Endothelial cell of umbilical vein (primary cell): ENCODE measurements around the gene WDR4. TPM values are rescaled to one million over a fixed set of nuclear protein-coding genes. Genes with fewer than 3 reads are reported as not detected.

Experiments
- BruUV-seq: library from RNA; stranded (reverse); fragments of 400-500 nt; replicated peaks from 2 replicates; lab custom pipeline; 2021; lab: Mats Ljungman, UMichigan
- CTCF ChIA-PET: fragments of 300-600, 350-600 bp; sonication (Branson Sonifier 250); formaldehyde crosslinking; loops from one replicate; lab custom pipeline; 2021; ENCODE audit warnings: antibody characterized with exemption, inconsistent platforms; lab: Charles Lee
- POLR2A ChIA-PET: fragments of 300-600, 350-600 bp; sonication (Branson Sonifier 250); formaldehyde crosslinking; loops from one replicate; lab custom pipeline; 2021; ENCODE audit warnings: antibody characterized with exemption, inconsistent platforms; lab: Charles Lee
- DNase-seq: peaks from one replicate; pipeline ENCODE4 v3.0.0-alpha.2; 2011; ENCODE audit warnings: low read depth, low spot score
- FAIRE-seq: peaks from 2 replicates; lab custom pipeline; 2011; peaks lifted over from hg19 to GRCh38; lab: Jason Lieb, UNC
- H2AFZ ChIP-seq: 2 replicates; pipeline ENCODE4 v1.6.0; 2012; ENCODE audit warnings: low read depth, low read length, control low read depth, inconsistent platforms
- H3K27ac ChIP-seq: 2 replicates; pipeline ENCODE4 v1.5.1; 2011; ENCODE audit warnings: low read depth, mild to moderate bottlenecking, control low read depth, low read length, moderate library complexity; ENCODE audit not compliant: insufficient read depth
- H3K27me3 ChIP-seq, 2 experiments: 2 replicates each; pipeline versions ENCODE4 v1.6.0 to v1.6.1; 2011; ENCODE audit warnings: low read length in 2 of 2, mixed read lengths in 1 of 2; ENCODE audit not compliant: control insufficient read depth in 2 of 2, insufficient read depth in 2 of 2
- H3K36me3 ChIP-seq, 2 experiments: 2 replicates in 1 of 2; 3 replicates in 1 of 2; pipeline ENCODE4 v1.5.1; 2011; ENCODE audit warnings: low read length in 2 of 2, mild to moderate bottlenecking in 1 of 2, moderate library complexity in 1 of 2; ENCODE audit not compliant: control insufficient read depth in 2 of 2, insufficient read depth in 2 of 2; ENCODE audit errors: extremely low read depth in 1 of 2
- H3K4me1 ChIP-seq: 3 replicates; pipeline ENCODE4 v1.5.1; 2011; ENCODE audit warnings: mild to moderate bottlenecking, low read length; ENCODE audit not compliant: control insufficient read depth, insufficient read depth; ENCODE audit errors: extremely low read depth
- H3K4me2 ChIP-seq: 2 replicates; pipeline ENCODE4 v1.6.1; 2011; ENCODE audit warnings: low read length, control low read depth, mixed read lengths; ENCODE audit not compliant: insufficient read depth
- H3K4me3 ChIP-seq, 3 experiments: fragments of 200-600 bp in 1 of 3; sonication (generic), shearing (Covaris generic) in 1 of 3; replicated peaks in 1 of 3; 2 replicates each; pipeline ENCODE4 v1.5.1; 2011 to 2016; ENCODE audit warnings: control low read depth in 3 of 3, low read length in 3 of 3, mild to moderate bottlenecking in 2 of 3, inconsistent platforms in 1 of 3, low read depth in 1 of 3, moderate library complexity in 1 of 3; ENCODE audit not compliant: insufficient read depth in 1 of 3
- H3K79me2 ChIP-seq: 2 replicates; pipeline ENCODE4 v1.6.0; 2012; ENCODE audit warnings: low read length, inconsistent platforms; ENCODE audit not compliant: control insufficient read depth, insufficient read depth
- H3K9ac ChIP-seq: replicated peaks from 2 replicates; pipeline ENCODE3; 2011; ENCODE audit warnings: low read length, control low read depth; ENCODE audit not compliant: insufficient read depth; ENCODE audit errors: extremely low read depth
- H3K9me1 ChIP-seq: replicated peaks from 3 replicates; pipeline ENCODE4 v1.6.0; 2011; ENCODE audit warnings: mild to moderate bottlenecking, low read length; ENCODE audit not compliant: control insufficient read depth, insufficient read depth; ENCODE audit errors: extremely low read depth
- H3K9me3 ChIP-seq: replicated peaks from 2 replicates; pipeline ENCODE4 v1.5.1; 2012; ENCODE audit warnings: low read length, inconsistent platforms; ENCODE audit not compliant: control insufficient read depth, insufficient read depth
- H4K20me1 ChIP-seq: replicated peaks from 2 replicates; pipeline ENCODE3; 2011; ENCODE audit warnings: mild to moderate bottlenecking, low read length; ENCODE audit not compliant: control insufficient read depth, insufficient read depth; ENCODE audit errors: extremely low read depth
- CTCF ChIP-seq, 2 donors: IDR thresholded peaks; 1 replicate in 1 of 2; 2 replicates in 1 of 2; pipeline ENCODE4 v1.5.1; 2011; ENCODE audit warnings: low read length in 2 of 2, mild to moderate bottlenecking in 2 of 2, moderate library complexity in 2 of 2, control low read depth in 1 of 2, inconsistent platforms in 1 of 2, low read depth in 1 of 2; ENCODE audit not compliant: insufficient read depth in 1 of 2; ENCODE audit errors: extremely low read depth in 1 of 2
- EZH2 ChIP-seq: IDR thresholded peaks from 2 replicates; pipeline ENCODE4 v1.6.1; 2012; ENCODE audit warnings: borderline replicate concordance, low read depth, mild to moderate bottlenecking, moderate library complexity, low read length, inconsistent platforms; ENCODE audit not compliant: severe bottlenecking
- FOS ChIP-seq: IDR thresholded peaks from 2 replicates; pipeline ENCODE4 v1.6.1; 2011; ENCODE audit warnings: mild to moderate bottlenecking, low read length, moderate library complexity, borderline replicate concordance; ENCODE audit not compliant: insufficient read depth
- GATA2 ChIP-seq: IDR thresholded peaks from 2 replicates; pipeline ENCODE4 v1.7.0; 2011; ENCODE audit warnings: low read depth, mild to moderate bottlenecking, moderate library complexity, mixed read lengths, low read length; ENCODE audit not compliant: insufficient read length, insufficient read depth
- JUN ChIP-seq: IDR thresholded peaks from 2 replicates; pipeline ENCODE4 v1.6.1; 2011; ENCODE audit warnings: borderline replicate concordance, low read depth; ENCODE audit not compliant: insufficient read length, insufficient read depth
- MAX ChIP-seq: IDR thresholded peaks from 2 replicates; pipeline ENCODE4 v1.6.1; 2011; ENCODE audit not compliant: insufficient read depth, insufficient read length
- MYC ChIP-seq: IDR thresholded peaks from one replicate; pipeline ENCODE4 v1.6.1; 2011; ENCODE audit warnings: mild to moderate bottlenecking, low read depth, low read length
- POLR2A ChIP-seq: IDR thresholded peaks from 2 replicates; pipeline ENCODE4 v1.6.1; 2012; ENCODE audit warnings: low read depth, mild to moderate bottlenecking, control low read depth, low read length
- POLR2AphosphoS5 ChIP-seq: IDR thresholded peaks from 2 replicates; pipeline ENCODE4 v1.6.1; 2012; ENCODE audit warnings: low read depth, mild to moderate bottlenecking, control low read depth, low read length, moderate library complexity; ENCODE audit not compliant: insufficient read depth
- dilution Hi-C: fragments of 300-500 bp; cut with MboI; formaldehyde crosslinking; loops from one replicate; pipeline ENCODE4 v1.15.0; 2019; ENCODE audit warnings: low sequenced_read_pairs; ENCODE audit not compliant: extremely low pct_ligation_motif_present
- intact Hi-C: fragments of 100-400 bp; cut with micrococcal nuclease; formaldehyde crosslinking; loops from one replicate; pipeline ENCODE4 v1.10.0; 2022
- polyA plus RNA-seq, 4 experiments: library from polyadenylated mRNA; depleted of rRNA in 3 of 4; stranded (reverse) in 3 of 4; unstranded in 1 of 4; fragments of >200 nt; gene quantifications; 2 replicates each; pipeline versions ENCODE4 v1.2.1 to v1.2.3, GENCODE V29; 2011 to 2012; ENCODE audit warnings: missing spikeins in 1 of 4
- total RNA-seq: library from RNA; stranded (reverse); gene quantifications from 2 replicates; pipeline ENCODE4 v1.2.3, GENCODE V29; 2021

The WDR4 gene
- total and polyA plus RNA-seq, 2 donors (not counting 3 experiments of a cell fraction or from before 2014, with no cell fraction given) = 24.5 to 40.0 TPM

GRCh38 chr21:42858185-42858847 is 21.0 kb downstream of the WDR4 start:
- H3K27me3 ChIP-seq = no peaks in the 10 kb centered on the region
- BruUV-seq = no TSS peak
- H3K36me3 ChIP-seq = peaks cover 10 to 57% of the 10 kb centered on the region in 2 experiments
- no peaks in the 10 kb centered on the region for H4K20me1 ChIP-seq
- no peak overlapping the region for H3K9ac ChIP-seq
- no peak overlapping the region for H3K4me3 ChIP-seq
- dilution Hi-C loops = no loop called here
- H3K4me2 ChIP-seq = no peak overlapping the region
- peaks cover 16% of the 10 kb centered on the region for H3K4me1 ChIP-seq
- TF ChIP-seq POLR2A (no peak), CTCF (IDR thresholded peaks at IDR 0.05; ENCODE audit: extremely low read depth in 1 of 2, insufficient read depth in 1 of 2, low read depth in 1 of 2, low read length in 2 of 2) (no peak), EZH2 (no peak), FOS (no peak), MYC (no peak), JUN (no peak), GATA2 (no peak), MAX (no peak), POLR2AphosphoS5 (no peak)
- no peak for FAIRE-seq
- intact Hi-C loops = no loop called here
- CTCF ChIA-PET = no interaction called here
- H3K9me1 ChIP-seq = no peaks in the 10 kb centered on the region
- DNase-seq = no peak
- H3K79me2 ChIP-seq = peaks cover 44% of the 10 kb centered on the region
- H3K9me3 ChIP-seq = no peaks in the 10 kb centered on the region
- H3K27ac ChIP-seq = no peak overlapping the region
- H2AFZ ChIP-seq = no peak overlapping the region
- POLR2A ChIA-PET = no interaction called here
